Measurements from ENCODE around the gene UROC1. TPM values are rescaled to one million over a fixed set of nuclear protein-coding genes. Genes with fewer than 3 reads are reported as not detected.

Gene UROC1
- total RNA-seq, 2 donors from 2014 or later = 0.17 TPM; not detected in 1

- Histone ChIP-seq H3K27ac (no peak overlapping the region), H3K4me1 (replicated peaks) (no peaks in the 10 kb centered on the region), H3K36me3 (no peaks in the 10 kb centered on the region), H3K9me3 (no peaks in the 10 kb centered on the region), H3K4me3 (no peak overlapping the region), H3K27me3 (replicated peaks; ENCODE audit: insufficient read depth) (no peaks in the 10 kb centered on the region)
- no peak for DNase-seq (ENCODE audit: low spot score)
- TF ChIP-seq POLR2A (IDR thresholded peaks at IDR 0.05) = no peak
- no peak for TF ChIP-seq CTCF (IDR thresholded peaks at IDR 0.05)
- TF ChIP-seq POLR2AphosphoS5 (IDR thresholded peaks at IDR 0.05) = no peak
- intact Hi-C loops (cut with DNase I) = no loop called here
- 78% methylated on average over 12 of the region's 12 CpGs for WGBS
Measured at GRCh38 chr3:126549861-126550487, 32.4 kb upstream of the UROC1 start.

- Histone ChIP-seq H3K36me3 (no peaks in the 10 kb centered on the region), H3K9me3 (no peaks in the 10 kb centered on the region), H3K4me1 (replicated peaks) (no peaks in the 10 kb centered on the region), H3K4me3 (no peak overlapping the region), H3K27me3 (replicated peaks; ENCODE audit: insufficient read depth) (no peaks in the 10 kb centered on the region), H3K27ac (no peak overlapping the region)
- DNase-seq (ENCODE audit: low spot score) = no peak
- WGBS = 60% methylated on average over 9 of the region's 9 CpGs
- intact Hi-C loops (cut with DNase I) = no loop called here
- TF ChIP-seq CTCF (IDR thresholded peaks at IDR 0.05) (no peak), POLR2AphosphoS5 (IDR thresholded peaks at IDR 0.05) (no peak), POLR2A (IDR thresholded peaks at IDR 0.05) (no peak)
Measured at GRCh38 chr3:126548556-126549466, 31.2 kb upstream of the UROC1 start.

GRCh38 chr3:126547721-126548120, 30.1 kb upstream of the UROC1 start:
- H3K4me3 ChIP-seq = no peak overlapping the region
- H3K27me3 ChIP-seq (replicated peaks; ENCODE audit: insufficient read depth) = peaks cover 3% of the 10 kb centered on the region
- intact Hi-C loops (cut with DNase I) = no loop called here
- TF ChIP-seq POLR2AphosphoS5 (IDR thresholded peaks at IDR 0.05) = no peak
- no peak for TF ChIP-seq POLR2A (IDR thresholded peaks at IDR 0.05)
- TF ChIP-seq CTCF (IDR thresholded peaks at IDR 0.05) = no peak
- H3K4me1 ChIP-seq (replicated peaks) = no peaks in the 10 kb centered on the region
- no peaks in the 10 kb centered on the region for H3K9me3 ChIP-seq
- 72% methylated on average over 1 of the region's 1 CpG for WGBS
- DNase-seq (ENCODE audit: low spot score) = no peak
- H3K27ac ChIP-seq = no peak overlapping the region
- H3K36me3 ChIP-seq = no peaks in the 10 kb centered on the region

- WGBS = 68% methylated on average over 8 of the region's 8 CpGs
Measured at GRCh38 chr3:126546549-126547239, 29.1 kb upstream of the UROC1 start.

More at GRCh38 chr3:126546549-126547239, 29.1 kb upstream of the UROC1 start:
- H3K27ac ChIP-seq = no peak overlapping the region
- intact Hi-C loops (cut with DNase I) = no loop called here
- H3K4me1 ChIP-seq (replicated peaks) = no peaks in the 10 kb centered on the region
- no peak for TF ChIP-seq CTCF (IDR thresholded peaks at IDR 0.05)
- no peak for TF ChIP-seq POLR2AphosphoS5 (IDR thresholded peaks at IDR 0.05)
- no peak for TF ChIP-seq POLR2A (IDR thresholded peaks at IDR 0.05)
- no peak overlapping the region for H3K4me3 ChIP-seq
- no peaks in the 10 kb centered on the region for H3K9me3 ChIP-seq
- no peak for DNase-seq (ENCODE audit: low spot score)
- peaks cover 12% of the 10 kb centered on the region for H3K27me3 ChIP-seq (replicated peaks; ENCODE audit: insufficient read depth)
- no peaks in the 10 kb centered on the region for H3K36me3 ChIP-seq

Measured in prostate gland (tissue), 2 donors.